ENCODE data around the gene TMEM117.
A peak's percentile ranks its signal among the peaks of the same experiment; 100 is the strongest.

The TMEM117 gene

GRCh38 chr12:44295958-44296623 lies 460.2 kb downstream of the TMEM117 start:
- no peak for DNase-seq (ENCODE audit: low read depth, low spot score)

DNA sequence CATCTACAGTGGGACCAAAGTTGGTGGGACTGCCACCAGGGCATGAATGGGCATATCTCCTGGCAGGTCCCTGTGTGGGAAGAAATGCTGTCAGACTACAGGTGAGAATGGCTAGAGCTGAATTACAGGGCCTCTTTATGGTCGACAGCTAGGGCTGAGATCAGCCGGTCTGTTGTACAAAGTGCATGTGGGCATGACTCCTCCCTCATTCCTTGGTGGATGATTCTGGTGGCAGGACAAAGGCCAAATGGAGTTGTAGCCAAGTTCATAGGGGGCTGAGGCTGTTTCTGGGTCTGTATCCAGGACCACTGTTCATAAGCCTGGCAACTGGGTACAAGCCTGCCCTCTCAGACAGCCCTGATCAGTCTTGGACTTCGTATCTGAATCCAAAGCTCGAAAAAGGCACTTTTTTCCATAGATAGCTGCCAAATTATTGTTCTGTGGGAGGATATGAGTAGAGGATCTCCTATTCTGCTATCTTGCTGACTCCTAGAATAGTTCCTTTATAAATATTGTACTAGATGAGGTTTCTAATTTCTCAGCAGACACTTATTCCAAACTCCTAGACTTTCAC lies 460.8 kb downstream of the TMEM117 start:
- no peak for DNase-seq (ENCODE audit: low read depth, low spot score)

- DNase-seq (ENCODE audit: low read depth, low spot score), result no peak
These were observed 463.6 kb downstream of the TMEM117 start for GRCh38 chr12:44299524-44299923.

- no peak for DNase-seq (ENCODE audit: low read depth, low spot score)
These were observed 471.8 kb downstream of the TMEM117 start for GRCh38 chr12:44307506-44308168.

DNA sequence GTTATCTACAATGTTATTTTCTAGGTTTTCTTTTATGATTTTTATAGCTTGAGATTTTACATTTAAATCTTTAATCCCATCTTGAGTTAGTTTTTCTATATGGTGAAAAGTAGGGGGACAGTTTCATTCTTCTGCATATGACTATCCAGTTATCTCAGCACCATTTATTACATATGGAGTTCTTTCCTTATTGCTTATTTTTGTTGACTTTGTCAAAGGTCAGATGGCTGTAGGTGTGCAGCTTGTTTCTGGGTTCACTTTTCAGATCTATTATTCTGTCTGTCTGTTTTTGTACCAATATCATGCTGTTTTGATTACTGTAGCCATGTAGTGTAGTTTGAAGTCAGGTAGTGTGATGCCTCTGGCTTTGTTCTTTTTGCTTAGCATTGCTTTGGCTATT lies 477.3 kb downstream of the TMEM117 start:
- no peak for DNase-seq (ENCODE audit: low read depth, low spot score)

- peak; percentile 8 for DNase-seq (ENCODE audit: low read depth, low spot score)
These were observed 478.2 kb downstream of the TMEM117 start for GRCh38 chr12:44314007-44314500.

GRCh38 chr12:44317651-44318126 lies 481.8 kb downstream of the TMEM117 start:
- DNase-seq (ENCODE audit: low read depth, low spot score), result peak; percentile 62

- no peak for DNase-seq (ENCODE audit: low read depth, low spot score)
These were observed 495.4 kb downstream of the TMEM117 start for GRCh38 chr12:44331269-44331668.

GRCh38 chr12:44334347-44334746 lies 498.5 kb downstream of the TMEM117 start:
- no peak for DNase-seq (ENCODE audit: low read depth, low spot score)

DNA sequence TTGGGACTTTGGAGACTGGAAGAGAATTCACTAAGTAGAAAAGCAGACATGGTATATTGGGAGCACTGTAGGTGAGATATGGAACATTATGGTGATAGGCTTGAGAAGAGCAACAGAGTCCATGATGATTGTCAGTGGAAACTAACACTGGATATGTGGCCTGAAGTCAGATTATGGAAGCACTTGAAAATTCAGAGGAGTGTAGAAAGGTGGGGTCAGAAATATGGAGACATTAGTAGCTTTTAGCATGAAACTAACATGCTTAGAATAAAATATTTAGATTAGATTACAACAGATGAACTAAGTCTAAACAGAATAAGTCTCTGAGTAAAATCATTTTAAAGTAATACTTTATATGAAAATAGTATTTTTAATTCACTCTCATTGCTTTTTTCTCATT lies 499.1 kb downstream of the TMEM117 start:
- no peak for DNase-seq (ENCODE audit: low read depth, low spot score)

GRCh38 chr12:44336577-44336976 lies 500.7 kb downstream of the TMEM117 start:
- DNase-seq (ENCODE audit: low read depth, low spot score), result no peak

DNA sequence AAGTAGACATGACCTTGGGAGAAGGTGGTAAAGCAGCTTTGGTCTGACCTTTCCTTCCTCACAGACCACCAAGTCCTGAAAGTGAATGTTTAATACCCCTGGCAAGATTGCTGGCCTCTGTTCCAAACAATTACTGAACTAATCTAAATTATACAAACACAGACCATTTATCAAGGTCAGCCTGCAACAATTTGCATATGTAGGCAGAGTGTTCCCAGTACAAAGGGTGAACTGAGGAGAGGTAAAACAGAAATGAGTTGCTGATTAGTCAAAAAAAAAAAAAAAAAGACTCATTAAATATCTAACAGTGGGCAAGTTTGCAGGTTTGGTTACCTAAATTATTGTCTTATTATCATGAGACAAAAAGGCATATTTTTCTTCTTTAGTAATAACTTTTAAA lies 506.5 kb downstream of the TMEM117 start:
- no peak for DNase-seq (ENCODE audit: low read depth, low spot score)

DNA sequence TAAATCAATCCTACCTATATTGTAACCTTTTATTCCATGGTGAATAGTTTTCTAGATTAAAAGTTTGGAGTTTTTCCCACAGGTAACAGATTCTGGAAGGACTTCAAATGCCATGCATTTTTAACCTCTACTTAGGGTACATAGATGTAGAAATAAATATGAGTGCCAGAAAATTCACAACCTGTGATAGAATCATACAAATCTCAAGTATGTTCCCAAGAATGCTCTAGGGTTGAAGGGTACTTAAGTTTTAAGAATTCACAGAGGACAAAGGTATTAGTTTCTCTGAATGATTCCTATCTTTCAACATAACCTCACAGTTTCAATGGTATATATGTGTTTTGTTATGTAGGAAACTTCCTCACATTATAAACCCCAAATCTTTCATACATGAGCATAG lies 511.3 kb downstream of the TMEM117 start:
- no peak for DNase-seq (ENCODE audit: low read depth, low spot score)

- no peak for DNase-seq (ENCODE audit: low read depth, low spot score)
These were observed 521.6 kb downstream of the TMEM117 start for GRCh38 chr12:44357494-44357893.

DNA sequence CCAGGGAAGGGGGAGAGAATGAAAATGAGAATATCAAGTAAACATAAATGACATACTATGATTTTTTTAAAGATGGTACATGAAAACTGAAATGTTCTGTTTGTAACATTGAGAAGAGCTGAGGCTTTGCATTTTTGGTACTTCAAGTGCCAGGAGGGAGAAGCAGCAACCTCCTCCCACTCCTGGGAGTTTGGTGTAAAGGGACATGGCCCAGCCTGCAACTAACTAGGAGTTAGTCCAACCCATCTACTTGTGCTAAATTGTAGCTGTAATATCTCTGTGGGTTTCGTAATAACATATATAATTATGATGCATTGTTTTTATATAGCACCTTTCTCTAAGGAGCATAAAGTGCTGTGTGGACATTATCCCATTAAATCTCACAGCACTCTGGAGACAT lies 522.8 kb downstream of the TMEM117 start:
- no peak for DNase-seq (ENCODE audit: low read depth, low spot score)

GRCh38 chr12:44362947-44363346 lies 527.1 kb downstream of the TMEM117 start:
- DNase-seq (ENCODE audit: low read depth, low spot score), result no peak

DNA sequence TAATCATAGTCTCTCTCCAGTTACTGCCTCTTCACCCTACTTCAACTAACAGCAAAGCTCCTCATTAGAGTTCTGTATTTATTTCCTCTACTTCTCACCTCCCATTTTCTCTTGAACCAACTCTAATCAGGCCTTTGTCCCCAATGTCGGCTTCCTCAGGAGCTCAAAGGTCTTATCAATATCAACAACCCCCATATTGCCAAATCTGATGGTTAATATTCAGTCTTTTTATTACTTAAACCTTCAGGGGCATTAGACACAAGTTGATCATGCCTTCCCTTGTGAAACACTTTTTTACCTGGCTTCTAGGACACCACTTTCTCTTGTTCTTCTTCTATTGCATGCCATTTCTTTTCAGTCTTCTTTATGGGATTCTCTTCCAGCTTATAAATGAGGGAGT lies 531.3 kb downstream of the TMEM117 start:
- no peak for DNase-seq (ENCODE audit: low read depth, low spot score)

- no peak for DNase-seq (ENCODE audit: low read depth, low spot score)
These were observed 532.0 kb downstream of the TMEM117 start for GRCh38 chr12:44367916-44368315.

GRCh38 chr12:44369998-44370397 lies 534.1 kb downstream of the TMEM117 start:
- no peak for DNase-seq (ENCODE audit: low read depth, low spot score)

DNA sequence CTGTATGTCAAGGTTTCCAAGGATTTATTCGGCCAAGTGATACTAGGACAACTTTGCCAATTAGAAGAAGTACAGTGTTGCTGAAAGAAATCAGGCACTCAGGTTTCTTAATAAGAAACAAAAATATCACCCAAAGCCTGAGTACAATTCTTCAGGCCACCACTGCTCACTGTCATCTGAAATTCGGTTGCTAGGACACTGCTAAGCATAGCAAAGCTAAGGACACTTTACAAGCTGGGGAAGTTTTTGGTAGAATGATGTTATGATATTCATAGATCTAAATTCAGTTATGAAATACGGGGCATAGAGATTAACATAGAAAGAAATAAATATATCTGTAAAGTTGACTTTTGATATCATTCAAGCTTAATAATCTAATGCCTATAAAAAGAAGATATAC lies 535.1 kb downstream of the TMEM117 start:
- DNase-seq (ENCODE audit: low read depth, low spot score), result no peak

DNA sequence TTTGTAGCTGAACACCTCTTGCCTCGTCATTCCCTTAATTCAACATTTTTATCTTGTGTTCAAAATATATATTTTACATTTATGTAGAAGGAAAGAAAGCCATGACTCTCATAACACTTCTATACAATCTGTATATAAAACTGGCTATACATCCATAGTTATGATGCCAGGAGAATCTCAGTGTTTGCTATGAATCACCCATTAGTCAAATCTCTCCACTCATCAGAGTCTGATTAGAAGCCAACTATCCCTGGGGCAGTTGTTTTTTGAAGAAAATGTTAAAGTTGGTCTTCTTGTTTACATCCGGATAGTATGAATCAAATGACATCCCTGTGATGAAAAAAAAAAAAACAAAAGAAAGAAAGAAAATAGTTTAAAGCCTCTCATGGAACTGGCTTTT lies 536.4 kb downstream of the TMEM117 start:
- no peak for DNase-seq (ENCODE audit: low read depth, low spot score)

GRCh38 chr12:44375694-44376093 lies 539.8 kb downstream of the TMEM117 start:
- no peak for DNase-seq (ENCODE audit: low read depth, low spot score)
